WERI-Rb-1 (cell line): ENCODE data around the gene PLCL1.

Source experiments
- DNase-seq: peaks from one replicate; pipeline ENCODE4 v3.0.0-alpha.2; 2020
- H3K27ac ChIP-seq: fragments of 250-450 bp; sonication (Bioruptor Pico); 2 replicates; pipeline ENCODE4 v1.5.1; 2020; ENCODE audit warnings: mild to moderate bottlenecking, moderate library complexity
- H3K27me3 ChIP-seq: fragments of 250-450 bp; sonication (Bioruptor Pico); 2 replicates; pipeline ENCODE4 v1.5.1; 2021; ENCODE audit warnings: mild to moderate bottlenecking, low read depth, moderate library complexity; ENCODE audit not compliant: insufficient read depth, severe bottlenecking
- H3K36me3 ChIP-seq: fragments of 250-450 bp; sonication (Bioruptor Pico); 2 replicates; pipeline ENCODE4 v1.5.1; 2020; ENCODE audit warnings: mild to moderate bottlenecking, moderate library complexity
- H3K4me3 ChIP-seq: 2 replicates; pipeline ENCODE4 v1.5.1; 2011; ENCODE audit warnings: low read depth, mild to moderate bottlenecking, control low read depth, low read length
- H3K9me3 ChIP-seq: fragments of 250-450 bp; sonication (Bioruptor Pico); 2 replicates; pipeline ENCODE4 v1.5.1; 2021; ENCODE audit warnings: mild to moderate bottlenecking, moderate library complexity; ENCODE audit not compliant: severe bottlenecking
- CTCF ChIP-seq: IDR thresholded peaks from 2 replicates; pipeline ENCODE4 v1.5.1; 2011; ENCODE audit warnings: low read depth, mild to moderate bottlenecking, control low read depth, inconsistent platforms, low read length

Gene PLCL1

GRCh38 chr2:198136142-198136541 is 331.7 kb downstream of the PLCL1 start:
- Histone ChIP-seq H3K36me3 (no peaks in the 10 kb centered on the region), H3K9me3 (no peaks in the 10 kb centered on the region), H3K27me3 (no peaks in the 10 kb centered on the region), H3K27ac (no peak overlapping the region), H3K4me3 (no peak overlapping the region)
- TF ChIP-seq CTCF: no peak
- no peak for DNase-seq

- no peak overlapping the region for H3K4me3 ChIP-seq
- H3K27ac ChIP-seq: no peak overlapping the region
- H3K27me3 ChIP-seq: no peaks in the 10 kb centered on the region
- no peaks in the 10 kb centered on the region for H3K9me3 ChIP-seq
- no peaks in the 10 kb centered on the region for H3K36me3 ChIP-seq
- no peak for DNase-seq
- peak; percentile 38; the same call in 1 of the 2 replicates for TF ChIP-seq CTCF
Measured at GRCh38 chr2:198137733-198138132, 333.3 kb downstream of the PLCL1 start.

- no peak for TF ChIP-seq CTCF
- DNase-seq: no peak
- Histone ChIP-seq H3K27me3 (no peaks in the 10 kb centered on the region), H3K9me3 (no peaks in the 10 kb centered on the region), H3K36me3 (no peaks in the 10 kb centered on the region), H3K4me3 (no peak overlapping the region), H3K27ac (no peak overlapping the region)
Measured at GRCh38 chr2:198141726-198142125, 337.3 kb downstream of the PLCL1 start.

- Histone ChIP-seq H3K27ac (no peak overlapping the region), H3K27me3 (no peaks in the 10 kb centered on the region), H3K36me3 (no peaks in the 10 kb centered on the region), H3K9me3 (no peaks in the 10 kb centered on the region), H3K4me3 (no peak overlapping the region)
- DNase-seq: no peak
- no peak for TF ChIP-seq CTCF
Measured at GRCh38 chr2:198143156-198143555, 338.8 kb downstream of the PLCL1 start.

- Histone ChIP-seq H3K27me3 (no peaks in the 10 kb centered on the region), H3K27ac (no peak overlapping the region), H3K9me3 (no peaks in the 10 kb centered on the region), H3K4me3 (no peak overlapping the region), H3K36me3 (no peaks in the 10 kb centered on the region)
- no peak for DNase-seq
- no peak for TF ChIP-seq CTCF
Measured at GRCh38 chr2:198143793-198144192, 339.4 kb downstream of the PLCL1 start.

GRCh38 chr2:198144660-198145059 is 340.3 kb downstream of the PLCL1 start:
- Histone ChIP-seq H3K27me3 (no peaks in the 10 kb centered on the region), H3K4me3 (no peak overlapping the region), H3K36me3 (no peaks in the 10 kb centered on the region), H3K27ac (no peak overlapping the region), H3K9me3 (no peaks in the 10 kb centered on the region)
- DNase-seq: no peak
- TF ChIP-seq CTCF: no peak
